ENCODE results near the gene COL4A6. TPM values are rescaled to one million over a fixed set of nuclear protein-coding genes. Genes with fewer than 3 reads are reported as not detected.
"Not testable (repeated sequence)": the region's sequence is repeated elsewhere in the genome, so short reads cannot be mapped to it uniquely, and the experiment has no call there.

Gene COL4A6
- total RNA-seq, 3 donors from 2014 or later: 6.9 to 13.9 (median 10.7) TPM

DNA sequence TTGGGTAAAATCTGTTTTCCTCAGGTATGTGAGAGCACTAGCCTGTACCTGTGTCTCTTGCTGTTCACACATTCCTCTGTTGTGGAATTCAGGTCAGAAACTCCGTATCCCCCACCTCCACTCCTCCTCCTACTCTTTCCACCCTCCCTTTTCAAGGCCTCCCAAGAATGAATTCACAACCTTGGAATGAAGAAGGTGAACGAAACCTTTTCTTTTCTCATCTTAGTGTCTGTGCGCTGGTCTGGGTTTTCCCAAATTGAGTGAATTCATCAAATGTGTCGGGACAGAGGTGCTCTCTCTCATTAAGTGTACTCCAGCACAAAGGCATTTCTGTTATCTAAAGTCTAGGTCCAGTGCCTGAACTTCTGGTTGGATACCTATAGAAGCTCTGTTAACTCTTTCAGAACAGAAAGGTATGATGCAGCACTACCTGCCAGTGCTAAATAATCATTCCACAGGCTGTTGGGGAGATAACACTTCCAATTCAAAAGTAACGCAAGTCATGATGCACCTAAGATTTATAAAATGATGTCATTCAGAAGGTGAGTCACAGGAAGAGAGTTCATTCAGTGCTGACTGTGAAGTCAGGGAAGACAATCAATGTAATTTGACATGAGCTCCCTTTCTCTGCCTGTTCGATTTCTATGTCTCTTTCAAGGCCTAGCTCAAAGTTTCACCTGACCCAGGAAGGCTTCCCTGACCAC is 41.9 kb downstream of the COL4A6 start:
- intact Hi-C loops (cut with DNase I; ENCODE audit: low total_unique reads): no loop called here
- Histone ChIP-seq H3K27ac (peak overlapping the region; percentile 38 to 57), H3K4me3 (no peak overlapping the region), H3K36me3 (no peaks in the 10 kb centered on the region), H3K27me3 (peaks cover 0 to 38% of the 10 kb centered on the region in 2 donors), H3K9me3 (no peaks in the 10 kb centered on the region), H3K4me1 (no peaks in the 10 kb centered on the region)
- TF ChIP-seq, protein P1, sequence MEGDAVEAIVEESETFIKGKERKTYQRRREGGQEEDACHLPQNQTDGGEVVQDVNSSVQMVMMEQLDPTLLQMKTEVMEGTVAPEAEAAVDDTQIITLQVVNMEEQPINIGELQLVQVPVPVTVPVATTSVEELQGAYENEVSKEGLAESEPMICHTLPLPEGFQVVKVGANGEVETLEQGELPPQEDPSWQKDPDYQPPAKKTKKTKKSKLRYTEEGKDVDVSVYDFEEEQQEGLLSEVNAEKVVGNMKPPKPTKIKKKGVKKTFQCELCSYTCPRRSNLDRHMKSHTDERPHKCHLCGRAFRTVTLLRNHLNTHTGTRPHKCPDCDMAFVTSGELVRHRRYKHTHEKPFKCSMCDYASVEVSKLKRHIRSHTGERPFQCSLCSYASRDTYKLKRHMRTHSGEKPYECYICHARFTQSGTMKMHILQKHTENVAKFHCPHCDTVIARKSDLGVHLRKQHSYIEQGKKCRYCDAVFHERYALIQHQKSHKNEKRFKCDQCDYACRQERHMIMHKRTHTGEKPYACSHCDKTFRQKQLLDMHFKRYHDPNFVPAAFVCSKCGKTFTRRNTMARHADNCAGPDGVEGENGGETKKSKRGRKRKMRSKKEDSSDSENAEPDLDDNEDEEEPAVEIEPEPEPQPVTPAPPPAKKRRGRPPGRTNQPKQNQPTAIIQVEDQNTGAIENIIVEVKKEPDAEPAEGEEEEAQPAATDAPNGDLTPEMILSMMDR (IDR thresholded peaks at IDR 0.05): no peak
- TF ChIP-seq POLR2A (IDR thresholded peaks at IDR 0.05) (no peak), POLR2AphosphoS5 (IDR thresholded peaks at IDR 0.05) (no peak)
- peak in 1 of 2 donors; percentile 27 for DNase-seq (ENCODE audit: low spot score in 2 of 2)

DNA sequence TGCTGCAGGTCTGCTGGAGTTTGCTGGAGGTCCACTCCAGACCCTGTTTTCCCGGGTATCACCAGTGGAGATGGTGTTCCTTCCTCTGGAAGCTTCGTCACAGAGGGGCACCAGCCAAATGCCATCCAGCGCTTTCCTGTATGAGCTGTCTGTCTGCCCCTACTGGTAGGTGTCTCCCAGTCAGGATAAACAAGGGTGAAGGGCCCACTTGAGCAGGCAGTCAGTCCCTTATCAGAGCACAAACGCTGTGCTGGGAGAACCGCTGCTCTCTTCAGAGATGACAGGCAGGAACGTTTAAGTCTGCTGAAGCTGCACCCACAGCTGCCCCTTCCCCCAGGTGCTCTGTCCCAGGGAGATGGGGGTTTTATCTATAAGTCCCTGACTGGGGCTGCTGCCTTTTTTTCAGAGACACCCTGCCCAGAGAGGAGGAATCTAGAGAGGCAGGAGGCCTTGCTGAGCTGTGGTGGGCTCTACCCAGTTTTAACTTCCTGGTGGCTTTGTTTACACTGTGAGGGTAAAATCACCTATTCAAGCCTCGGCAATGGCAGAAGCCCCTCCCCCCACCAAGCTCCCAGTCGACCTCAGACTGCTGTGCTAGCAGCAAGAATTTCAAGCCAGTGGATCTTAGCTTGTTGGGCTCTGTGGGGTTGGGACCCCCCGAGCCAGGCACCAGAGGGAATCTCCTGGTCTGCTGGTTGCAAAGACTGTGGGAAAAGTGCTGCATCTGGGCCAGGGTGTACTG is 47.1 kb downstream of the COL4A6 start:
- H3K4me1 ChIP-seq; intact Hi-C loops (cut with DNase I; ENCODE audit: low total_unique reads); H3K4me3 ChIP-seq; DNase-seq (ENCODE audit: low spot score in 2 of 2); H3K36me3 ChIP-seq; H3K27ac ChIP-seq: not testable (repeated sequence)
- Histone ChIP-seq H3K9me3 (peaks cover 0 to 14% of the 10 kb centered on the region in 2 donors), H3K27me3 (peaks cover 0 to 10% of the 10 kb centered on the region in 2 donors)

DNA sequence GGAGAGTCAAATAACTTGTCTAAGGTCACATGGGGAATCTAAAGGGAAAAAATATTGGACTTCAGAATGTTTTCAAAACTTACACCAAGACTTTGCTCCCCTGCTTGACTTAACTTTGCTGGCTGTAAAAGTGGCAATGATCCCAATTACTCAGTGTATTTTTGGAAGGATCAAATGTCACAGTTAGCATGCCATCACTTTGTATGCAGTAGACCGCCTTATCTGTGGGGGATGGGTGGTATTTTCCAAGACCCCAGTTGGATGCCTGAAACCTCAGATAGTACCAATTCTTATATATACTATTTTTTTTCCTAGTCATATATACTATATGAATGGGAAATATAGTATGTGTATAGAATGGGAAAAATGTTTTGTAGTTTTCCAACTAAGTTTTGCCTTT is 53.4 kb downstream of the COL4A6 start:
- Histone ChIP-seq H3K4me3 (no peak overlapping the region), H3K4me1 (no peaks in the 10 kb centered on the region), H3K27ac (no peak overlapping the region), H3K27me3 (peaks cover 0 to 3% of the 10 kb centered on the region in 2 donors), H3K9me3 (peaks cover 0 to 24% of the 10 kb centered on the region in 2 donors), H3K36me3 (no peaks in the 10 kb centered on the region)
- intact Hi-C loops (cut with DNase I; ENCODE audit: low total_unique reads): loop anchor here (10.0 kb wide), 1 partner anchor 1920 kb away; no protein-coding TSS in a partner anchor
- TF ChIP-seq POLR2AphosphoS5 (IDR thresholded peaks at IDR 0.05) (no peak), POLR2A (IDR thresholded peaks at IDR 0.05) (no peak)
- TF ChIP-seq, protein P1 (IDR thresholded peaks at IDR 0.05): no peak
- DNase-seq (ENCODE audit: low spot score in 2 of 2): no peak

DNA sequence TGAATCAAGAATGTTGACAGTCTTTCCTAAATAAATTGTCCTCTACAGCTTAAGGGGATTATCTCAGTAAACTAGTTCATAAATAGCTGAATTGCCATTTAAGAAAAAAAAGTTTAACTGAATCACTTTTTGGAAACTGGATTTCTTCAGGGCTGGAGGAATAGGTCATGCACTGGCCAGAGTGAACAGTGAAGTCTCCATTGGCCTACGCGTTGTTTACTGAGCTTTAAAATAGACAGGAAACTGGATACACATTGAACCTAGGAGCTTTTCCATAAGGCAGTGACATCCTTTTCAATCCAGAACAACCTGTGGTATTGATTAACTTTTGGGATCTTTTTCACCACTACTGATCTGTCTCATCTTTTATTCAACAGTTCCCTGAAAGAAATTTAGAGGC is 58.0 kb downstream of the COL4A6 start:
- Histone ChIP-seq H3K9me3 (peaks cover 0 to 1% of the 10 kb centered on the region in 2 donors), H3K4me3 (no peak overlapping the region), H3K4me1 (no peaks in the 10 kb centered on the region), H3K27ac (no peak overlapping the region), H3K36me3 (no peaks in the 10 kb centered on the region), H3K27me3 (peaks cover 0 to 14% of the 10 kb centered on the region in 2 donors)
- TF ChIP-seq POLR2A (IDR thresholded peaks at IDR 0.05) (no peak), POLR2AphosphoS5 (IDR thresholded peaks at IDR 0.05) (no peak)
- TF ChIP-seq, protein P1 (IDR thresholded peaks at IDR 0.05): no peak
- intact Hi-C loops (cut with DNase I; ENCODE audit: low total_unique reads): loop anchor here (10.0 kb wide), 1 partner anchor 1915 kb away; no protein-coding TSS in a partner anchor
- DNase-seq (ENCODE audit: low spot score in 2 of 2): no peak

DNA sequence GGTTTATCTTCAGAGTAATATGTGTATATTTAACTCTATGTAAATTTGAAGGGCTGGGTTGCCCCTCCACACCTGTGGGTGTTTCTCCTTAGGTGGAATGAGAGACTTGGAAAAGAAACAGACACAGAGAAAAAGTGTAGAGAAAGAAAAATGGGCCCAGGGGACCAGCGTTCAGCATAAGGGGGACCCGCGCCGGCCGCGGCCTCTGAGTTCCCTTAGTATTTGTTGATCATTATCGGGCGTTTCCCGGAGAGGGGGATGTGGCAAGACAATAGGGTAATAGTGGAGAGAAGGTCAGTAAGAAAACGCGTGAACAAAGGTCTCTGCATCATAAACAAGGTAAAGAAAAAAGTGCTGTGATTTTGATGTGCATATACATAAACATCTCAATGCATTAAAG is 61.4 kb downstream of the COL4A6 start:
- not testable (repeated sequence) for H3K27ac ChIP-seq

DNA sequence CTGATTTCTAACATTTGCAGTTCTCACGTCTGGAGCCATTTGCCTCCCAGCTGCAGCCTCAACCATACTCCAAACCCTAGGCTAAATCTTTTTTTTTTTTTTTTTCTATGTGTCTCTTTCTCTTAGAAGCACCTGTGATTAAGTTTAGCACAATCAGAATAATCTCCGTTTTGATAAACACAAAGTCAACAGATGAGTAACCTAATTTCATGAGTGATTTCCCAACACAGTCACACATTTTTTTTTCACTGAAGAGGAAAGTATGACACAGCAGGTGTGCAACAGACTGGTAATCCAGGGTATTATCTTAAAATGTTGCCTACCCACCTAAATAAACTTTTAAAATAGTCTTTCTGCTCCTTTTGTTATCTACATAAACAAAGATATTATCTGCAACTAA is 62.6 kb downstream of the COL4A6 start:
- intact Hi-C loops (cut with DNase I; ENCODE audit: low total_unique reads); H3K4me1 ChIP-seq; DNase-seq (ENCODE audit: low spot score in 2 of 2): not testable (repeated sequence)

More for the DNA sequence above, 61.4 kb downstream of the COL4A6 start:
- intact Hi-C loops (cut with DNase I; ENCODE audit: low total_unique reads); H3K4me1 ChIP-seq; H3K9me3 ChIP-seq; H3K36me3 ChIP-seq; DNase-seq (ENCODE audit: low spot score in 2 of 2); H3K4me3 ChIP-seq: not testable (repeated sequence)
- H3K27me3 ChIP-seq: peaks cover 0 to 21% of the 10 kb centered on the region in 2 donors

More for the DNA sequence above, 62.6 kb downstream of the COL4A6 start:
- not testable (repeated sequence) for H3K36me3 ChIP-seq, H3K9me3 ChIP-seq, H3K4me3 ChIP-seq, H3K27ac ChIP-seq
- peaks cover 0 to 23% of the 10 kb centered on the region in 2 donors for H3K27me3 ChIP-seq

Data from breast epithelium (tissue), 4 donors.